Activated T-helper 1 cell treated with anti-CD3 and anti-CD28 coated beads, Interleukin-2, amount 50 U/mL, for 16 hours (primary cell): ENCODE data around the gene HSP90AB1.
A peak's percentile ranks its signal among the peaks of the same experiment; 100 is the strongest.
"Not testable (repeated sequence)": the region's sequence is repeated elsewhere in the genome, so short reads cannot be mapped to it uniquely, and the experiment has no call there.

Source experiments
- DNase-seq, 2 donors: peaks; one replicate each; pipeline ENCODE4 v3.0.0-alpha.2; 2020; ENCODE audit warnings: low read depth in 1 of 2, low spot score in 1 of 2

Gene HSP90AB1

DNA sequence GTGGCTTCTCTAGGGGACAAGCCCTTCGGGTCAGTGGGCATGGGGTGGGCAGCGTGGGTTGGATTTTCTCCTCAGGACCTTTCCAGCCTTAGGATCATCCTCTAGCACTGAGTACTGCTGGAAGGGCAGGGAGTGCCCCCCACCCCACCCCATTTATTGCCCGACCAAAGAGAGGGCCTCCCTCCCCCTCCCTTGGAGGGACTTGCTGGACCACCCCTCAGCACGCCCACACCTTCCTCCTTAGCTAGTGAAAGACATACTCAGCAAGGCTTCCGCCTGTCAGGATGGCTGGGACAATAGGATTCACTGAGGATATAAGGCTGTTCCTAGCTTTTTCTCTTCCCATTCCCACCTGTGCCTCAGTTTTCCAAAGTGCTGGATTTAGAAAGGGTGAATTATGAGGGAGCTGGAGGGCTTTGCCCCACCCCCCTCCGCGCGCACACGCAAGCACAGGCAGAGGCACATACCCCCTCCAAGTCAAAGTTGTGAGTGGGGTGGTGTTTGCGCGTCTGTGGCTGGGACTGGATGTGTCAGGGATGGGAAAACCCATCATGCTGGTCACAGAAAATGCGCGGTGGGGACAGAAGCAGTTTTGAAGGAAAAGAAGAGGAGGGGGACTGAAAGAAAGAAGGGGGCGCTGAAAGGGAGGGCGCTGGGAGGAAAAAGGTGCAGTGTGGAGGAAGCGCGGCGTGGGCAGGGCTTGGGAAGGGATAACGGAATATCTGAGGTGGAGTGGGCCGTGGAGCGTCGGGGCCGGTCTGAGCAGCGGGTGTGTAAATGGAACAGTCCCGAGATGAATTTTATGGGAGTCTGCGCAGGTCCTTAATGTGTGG lies 24.2 kb upstream of the HSP90AB1 start:
- DNase-seq = no peak

DNA sequence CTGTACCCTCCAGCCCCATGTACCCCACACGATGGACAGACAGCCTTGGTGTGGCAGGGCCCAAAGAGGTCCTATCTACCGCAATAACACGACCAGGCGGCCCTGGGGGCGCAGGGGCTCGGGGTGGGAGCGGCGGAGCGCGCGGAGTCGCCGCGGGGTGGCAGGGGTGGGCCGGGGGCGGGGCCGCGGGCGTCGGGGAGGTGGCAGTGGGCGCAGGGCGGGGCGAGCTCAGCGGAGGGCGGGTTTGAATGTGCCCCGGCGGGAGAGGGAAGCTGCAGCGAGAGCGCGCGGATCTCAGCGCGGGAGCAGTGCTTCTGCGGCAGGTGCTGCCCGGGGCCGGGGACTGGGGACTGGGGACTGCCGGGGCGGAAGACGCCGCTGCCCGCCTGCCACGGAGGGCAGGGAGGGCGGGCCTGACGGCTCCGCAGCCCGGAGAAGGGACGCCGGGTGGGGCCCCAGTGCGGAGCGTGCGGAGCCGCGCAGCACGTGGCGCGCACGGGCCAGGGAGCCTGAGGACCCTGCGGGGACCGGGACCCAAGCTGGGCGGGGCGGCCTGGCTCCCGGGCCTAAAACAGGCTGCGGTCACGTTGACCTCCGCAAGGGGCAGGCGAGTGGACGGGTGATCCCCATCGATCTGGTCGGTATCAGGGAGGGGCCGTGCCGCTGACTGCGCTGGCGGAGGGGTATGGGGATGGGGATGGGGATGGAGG lies 23.4 kb upstream of the HSP90AB1 start, which contains the start of gene SLC29A1:
Gene SLC29A1, plus strand, starts transcription at position 277 of the 710 bp plus-strand sequence. CDS start 3,719 bp downstream, outside the sequence.
- peak; percentile 63 to 73 for DNase-seq

DNA sequence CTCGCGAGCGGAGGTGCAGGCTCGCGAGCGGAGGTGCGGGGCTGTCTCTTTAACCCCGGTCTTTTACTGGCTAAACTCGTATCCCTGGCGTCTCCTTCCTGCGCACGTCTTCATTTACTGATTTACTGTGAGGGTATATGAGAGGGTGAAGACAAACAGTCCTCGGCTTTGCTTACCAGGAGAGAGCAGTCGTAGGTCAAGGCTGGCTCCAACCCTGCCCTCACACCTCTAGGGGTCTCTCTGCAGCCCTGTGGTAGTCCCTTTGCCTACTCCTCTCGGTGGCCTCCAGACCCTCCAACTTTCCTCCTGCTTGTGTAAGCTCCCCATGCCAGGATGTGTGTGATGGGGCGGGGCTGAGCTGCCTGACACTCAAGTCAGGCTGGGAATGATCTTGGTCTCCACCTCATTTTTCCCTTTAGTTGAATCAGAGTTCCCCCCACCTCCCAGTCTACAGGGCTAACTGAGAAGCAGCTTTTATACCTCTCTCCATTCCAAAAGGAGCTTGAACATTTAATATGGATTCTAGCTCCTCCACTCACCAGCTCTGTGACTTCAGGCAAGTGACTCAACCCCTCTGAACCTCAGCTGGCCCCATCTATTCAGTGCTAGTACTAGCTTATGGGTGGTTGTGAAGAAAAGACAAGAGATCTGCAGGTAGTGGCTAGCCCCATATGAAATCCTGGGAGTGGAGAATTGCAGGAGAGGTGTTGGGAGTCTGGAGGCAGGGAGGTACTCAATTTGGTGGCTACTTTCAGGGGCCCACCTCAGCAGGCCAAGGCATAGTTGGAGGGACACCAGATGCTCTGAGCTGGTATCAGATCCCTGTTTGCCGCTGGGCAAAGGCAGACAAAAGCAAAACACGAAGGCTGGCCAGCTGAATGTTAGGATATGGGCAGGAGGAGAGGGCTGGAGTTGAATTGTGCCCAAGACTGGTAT lies 22.6 kb upstream of the HSP90AB1 start:
- DNase-seq = no peak

GRCh38 chr6:44224965-44225305 lies 22.0 kb upstream of the HSP90AB1 start:
- no peak for DNase-seq

- no peak for DNase-seq
These were observed 21.1 kb upstream of the HSP90AB1 start for GRCh38 chr6:44225579-44226325.

DNA sequence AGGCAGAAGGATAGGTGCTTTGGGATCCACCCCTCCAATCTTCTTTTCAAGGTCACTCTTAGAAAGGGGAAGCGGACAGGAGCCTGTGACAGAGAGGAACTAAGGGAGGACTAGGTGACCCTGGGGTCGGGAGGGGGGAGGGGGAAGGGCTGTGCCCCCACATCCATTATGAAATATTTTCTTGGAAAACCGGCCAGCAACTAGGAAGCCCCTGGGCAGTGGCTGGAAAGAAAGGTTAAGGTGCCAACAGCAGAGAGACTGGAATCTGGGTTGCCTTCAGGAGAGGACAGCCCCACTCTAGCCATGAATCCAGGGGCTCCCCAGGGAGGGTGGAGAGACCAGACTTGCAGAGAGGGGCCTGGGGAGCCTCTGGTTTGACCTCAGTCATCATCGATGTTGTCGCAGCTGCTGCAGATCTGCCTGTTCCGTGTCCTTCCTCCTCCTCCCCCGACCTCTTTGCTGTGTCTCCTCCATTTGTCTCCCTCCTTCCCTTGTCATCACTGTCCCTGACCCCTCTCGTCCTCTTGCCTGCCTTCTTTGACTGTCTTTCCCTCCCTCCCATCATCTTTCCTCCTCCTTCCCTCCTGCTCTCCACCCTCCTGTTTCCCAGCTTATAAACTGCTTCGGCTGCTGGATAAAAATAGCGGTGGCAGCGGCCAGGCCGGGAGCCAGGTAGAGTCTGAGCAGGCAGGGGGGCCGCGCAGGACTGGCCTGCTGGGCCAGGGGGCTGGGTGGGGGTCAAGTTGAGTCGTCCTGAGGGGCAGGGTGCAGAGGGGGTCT lies 20.3 kb upstream of the HSP90AB1 start:
- no peak for DNase-seq

GRCh38 chr6:44227148-44227793 lies 19.6 kb upstream of the HSP90AB1 start:
- DNase-seq = no peak

DNA sequence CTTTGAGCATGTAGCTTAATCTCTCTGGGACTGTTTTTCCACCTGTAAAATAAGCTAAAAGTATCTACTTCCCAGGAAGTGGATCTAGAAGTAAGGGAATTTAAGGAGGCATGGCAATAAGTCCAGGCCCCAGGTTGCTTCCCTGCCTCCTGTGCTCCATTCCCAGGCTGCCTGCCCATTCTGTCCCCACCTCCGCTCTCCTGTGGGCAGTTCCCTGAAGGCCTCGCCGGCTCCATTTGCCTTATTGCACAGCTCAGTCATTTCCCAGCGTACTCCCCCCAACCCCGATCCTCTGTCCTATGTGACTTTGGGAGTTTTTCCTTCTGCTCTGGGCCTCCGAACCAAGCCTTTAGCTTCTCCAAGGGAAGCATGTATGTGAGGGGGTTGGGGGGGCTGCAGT lies 18.9 kb upstream of the HSP90AB1 start:
- DNase-seq = no peak

GRCh38 chr6:44228433-44228832 lies 18.5 kb upstream of the HSP90AB1 start:
- no peak for DNase-seq

DNA sequence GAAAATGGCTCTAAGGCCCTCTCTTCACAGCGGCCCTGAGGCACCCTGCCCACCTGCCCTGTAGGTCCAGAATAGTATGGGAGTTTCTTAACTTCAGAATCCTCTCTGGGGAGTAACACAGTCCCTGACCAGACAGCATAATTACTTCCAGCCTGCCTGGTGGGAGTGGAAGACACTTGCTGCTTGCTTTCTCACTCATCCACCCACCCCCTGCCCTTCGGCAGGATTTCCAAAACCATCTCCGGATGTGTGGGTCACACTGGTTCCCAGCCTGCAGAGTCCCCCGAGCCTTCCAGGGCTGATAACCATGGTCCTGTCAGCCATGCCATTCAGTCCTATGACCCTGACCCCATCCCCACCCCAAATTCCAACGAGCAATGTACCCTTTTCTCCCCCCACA lies 18.1 kb upstream of the HSP90AB1 start:
- no peak for DNase-seq

GRCh38 chr6:44229376-44230033 lies 17.4 kb upstream of the HSP90AB1 start:
- DNase-seq = no peak

GRCh38 chr6:44230034-44230675 lies 16.7 kb upstream of the HSP90AB1 start:
- no peak for DNase-seq

DNA sequence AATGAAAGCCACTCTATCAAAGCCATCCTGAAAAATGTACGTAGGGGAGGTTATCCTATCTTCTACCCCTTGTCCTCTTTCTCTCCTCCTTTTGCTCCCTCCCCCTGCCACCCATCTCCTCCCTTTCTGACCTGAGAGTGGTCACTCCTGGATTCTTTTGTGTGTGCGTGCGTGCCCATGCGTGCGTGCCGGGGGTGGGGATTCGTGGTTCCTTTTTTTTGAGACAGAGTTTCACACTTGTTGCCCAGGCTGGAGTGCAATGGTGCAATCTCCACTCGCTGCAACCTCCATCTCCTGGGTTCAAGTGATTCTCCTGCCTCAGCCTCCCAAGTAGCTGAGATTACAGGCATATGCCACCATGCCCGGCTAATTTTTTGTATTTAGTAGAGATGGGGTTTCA lies 15.5 kb upstream of the HSP90AB1 start:
- not testable (repeated sequence) for DNase-seq

- DNase-seq = no peak
These were observed 14.0 kb upstream of the HSP90AB1 start for GRCh38 chr6:44232676-44233566.

DNA sequence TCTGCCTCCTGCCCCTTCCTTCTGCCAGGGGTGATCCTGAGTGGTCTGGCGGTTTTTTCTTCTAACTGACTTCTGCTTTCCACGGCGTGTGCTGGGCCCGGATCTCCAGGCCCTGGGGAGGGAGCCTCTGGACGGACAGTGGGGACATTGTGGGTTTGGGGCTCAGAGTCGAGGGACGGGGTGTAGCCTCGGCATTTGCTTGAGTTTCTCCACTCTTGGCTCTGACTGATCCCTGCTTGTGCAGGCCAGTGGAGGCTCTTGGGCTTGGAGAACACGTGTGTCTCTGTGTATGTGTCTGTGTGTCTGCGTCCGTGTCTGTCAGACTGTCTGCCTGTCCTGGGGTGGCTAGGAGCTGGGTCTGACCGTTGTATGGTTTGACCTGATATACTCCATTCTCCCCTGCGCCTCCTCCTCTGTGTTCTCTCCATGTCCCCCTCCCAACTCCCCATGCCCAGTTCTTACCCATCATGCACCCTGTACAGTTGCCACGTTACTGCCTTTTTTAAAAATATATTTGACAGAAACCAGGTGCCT lies 13.3 kb upstream of the HSP90AB1 start:
- DNase-seq = no peak

GRCh38 chr6:44234101-44235025 lies 12.5 kb upstream of the HSP90AB1 start:
- no peak for DNase-seq
